ENCODE measurements around the gene LGALS7B. TPM values are rescaled to one million over a fixed set of nuclear protein-coding genes. Genes with fewer than 3 reads are reported as not detected.

LGALS7B gene
- total and polyA plus RNA-seq, 10 of the 15 experiments (the other 5 are each of a cell fraction or from before 2014, with no cell fraction given), result not detected

DNA sequence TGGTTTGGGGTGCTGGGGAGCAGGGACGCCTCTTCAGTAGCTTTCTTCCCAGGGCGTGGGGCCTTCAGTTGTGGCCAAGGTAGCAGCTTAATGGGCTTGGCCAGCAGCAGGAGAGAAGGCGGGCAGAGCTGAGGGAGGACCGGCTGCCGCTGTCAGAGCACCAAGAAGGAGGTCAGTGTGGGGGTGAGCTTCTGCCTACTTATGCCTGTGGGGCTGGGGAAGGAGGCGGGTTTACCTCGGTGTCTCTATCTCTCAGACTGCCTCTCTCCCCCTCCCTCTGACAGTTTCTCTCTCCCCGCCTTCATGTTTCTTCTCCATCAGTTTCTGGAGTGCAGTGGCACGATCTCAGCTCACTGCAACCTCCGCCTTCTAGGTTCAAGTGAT lies 44.7 kb upstream of the LGALS7B start, which contains the start of gene CAPN12:
TSS of gene CAPN12 (minus strand) at position 177 of the 384 bp plus-strand sequence. CDS start 309 bp downstream, outside the sequence.
- H3K4me2 ChIP-seq (ENCODE audit: control insufficient read depth, insufficient read depth), result no peak within 1 kb of the TSS
- TF ChIP-seq YY1 (IDR thresholded peaks at IDR 0.05; ENCODE audit: low read depth, low read length), result no peak
- TF ChIP-seq, protein P1, sequence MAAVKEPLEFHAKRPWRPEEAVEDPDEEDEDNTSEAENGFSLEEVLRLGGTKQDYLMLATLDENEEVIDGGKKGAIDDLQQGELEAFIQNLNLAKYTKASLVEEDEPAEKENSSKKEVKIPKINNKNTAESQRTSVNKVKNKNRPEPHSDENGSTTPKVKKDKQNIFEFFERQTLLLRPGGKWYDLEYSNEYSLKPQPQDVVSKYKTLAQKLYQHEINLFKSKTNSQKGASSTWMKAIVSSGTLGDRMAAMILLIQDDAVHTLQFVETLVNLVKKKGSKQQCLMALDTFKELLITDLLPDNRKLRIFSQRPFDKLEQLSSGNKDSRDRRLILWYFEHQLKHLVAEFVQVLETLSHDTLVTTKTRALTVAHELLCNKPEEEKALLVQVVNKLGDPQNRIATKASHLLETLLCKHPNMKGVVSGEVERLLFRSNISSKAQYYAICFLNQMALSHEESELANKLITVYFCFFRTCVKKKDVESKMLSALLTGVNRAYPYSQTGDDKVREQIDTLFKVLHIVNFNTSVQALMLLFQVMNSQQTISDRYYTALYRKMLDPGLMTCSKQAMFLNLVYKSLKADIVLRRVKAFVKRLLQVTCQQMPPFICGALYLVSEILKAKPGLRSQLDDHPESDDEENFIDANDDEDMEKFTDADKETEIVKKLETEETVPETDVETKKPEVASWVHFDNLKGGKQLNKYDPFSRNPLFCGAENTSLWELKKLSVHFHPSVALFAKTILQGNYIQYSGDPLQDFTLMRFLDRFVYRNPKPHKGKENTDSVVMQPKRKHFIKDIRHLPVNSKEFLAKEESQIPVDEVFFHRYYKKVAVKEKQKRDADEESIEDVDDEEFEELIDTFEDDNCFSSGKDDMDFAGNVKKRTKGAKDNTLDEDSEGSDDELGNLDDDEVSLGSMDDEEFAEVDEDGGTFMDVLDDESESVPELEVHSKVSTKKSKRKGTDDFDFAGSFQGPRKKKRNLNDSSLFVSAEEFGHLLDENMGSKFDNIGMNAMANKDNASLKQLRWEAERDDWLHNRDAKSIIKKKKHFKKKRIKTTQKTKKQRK (IDR thresholded peaks at IDR 0.05; ENCODE audit: low read depth, low read length), result no peak
- no peak for TF ChIP-seq ASH2L (IDR thresholded peaks at IDR 0.05; ENCODE audit: borderline replicate concordance, low read depth)
- TF ChIP-seq BHLHE40 (IDR thresholded peaks at IDR 0.05; ENCODE audit: borderline replicate concordance in 1 of 2, low read depth in 2 of 2, low read length in 1 of 2), result no peak
- no peak for TF ChIP-seq PML (IDR thresholded peaks at IDR 0.05; ENCODE audit: low read length)
- no peak for TF ChIP-seq RFX5 (IDR thresholded peaks at IDR 0.05; ENCODE audit: low read depth, low read length)
- TF ChIP-seq NBN (IDR thresholded peaks at IDR 0.05), result no peak
- no peak for TF ChIP-seq IKZF1 (conservative IDR thresholded peaks at IDR 0.05)
- no peak for TF ChIP-seq STAT1 (conservative IDR thresholded peaks at IDR 0.05)
- no peak for TF ChIP-seq JUND (IDR thresholded peaks at IDR 0.05; ENCODE audit: low read depth, low read length)
- TF ChIP-seq, protein P2, sequence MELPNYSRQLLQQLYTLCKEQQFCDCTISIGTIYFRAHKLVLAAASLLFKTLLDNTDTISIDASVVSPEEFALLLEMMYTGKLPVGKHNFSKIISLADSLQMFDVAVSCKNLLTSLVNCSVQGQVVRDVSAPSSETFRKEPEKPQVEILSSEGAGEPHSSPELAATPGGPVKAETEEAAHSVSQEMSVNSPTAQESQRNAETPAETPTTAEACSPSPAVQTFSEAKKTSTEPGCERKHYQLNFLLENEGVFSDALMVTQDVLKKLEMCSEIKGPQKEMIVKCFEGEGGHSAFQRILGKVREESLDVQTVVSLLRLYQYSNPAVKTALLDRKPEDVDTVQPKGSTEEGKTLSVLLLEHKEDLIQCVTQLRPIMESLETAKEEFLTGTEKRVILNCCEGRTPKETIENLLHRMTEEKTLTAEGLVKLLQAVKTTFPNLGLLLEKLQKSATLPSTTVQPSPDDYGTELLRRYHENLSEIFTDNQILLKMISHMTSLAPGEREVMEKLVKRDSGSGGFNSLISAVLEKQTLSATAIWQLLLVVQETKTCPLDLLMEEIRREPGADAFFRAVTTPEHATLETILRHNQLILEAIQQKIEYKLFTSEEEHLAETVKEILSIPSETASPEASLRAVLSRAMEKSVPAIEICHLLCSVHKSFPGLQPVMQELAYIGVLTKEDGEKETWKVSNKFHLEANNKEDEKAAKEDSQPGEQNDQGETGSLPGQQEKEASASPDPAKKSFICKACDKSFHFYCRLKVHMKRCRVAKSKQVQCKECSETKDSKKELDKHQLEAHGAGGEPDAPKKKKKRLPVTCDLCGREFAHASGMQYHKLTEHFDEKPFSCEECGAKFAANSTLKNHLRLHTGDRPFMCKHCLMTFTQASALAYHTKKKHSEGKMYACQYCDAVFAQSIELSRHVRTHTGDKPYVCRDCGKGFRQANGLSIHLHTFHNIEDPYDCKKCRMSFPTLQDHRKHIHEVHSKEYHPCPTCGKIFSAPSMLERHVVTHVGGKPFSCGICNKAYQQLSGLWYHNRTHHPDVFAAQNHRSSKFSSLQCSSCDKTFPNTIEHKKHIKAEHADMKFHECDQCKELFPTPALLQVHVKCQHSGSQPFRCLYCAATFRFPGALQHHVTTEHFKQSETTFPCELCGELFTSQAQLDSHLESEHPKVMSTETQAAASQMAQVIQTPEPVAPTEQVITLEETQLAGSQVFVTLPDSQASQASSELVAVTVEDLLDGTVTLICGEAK (IDR thresholded peaks at IDR 0.05; ENCODE audit: borderline replicate concordance), result no peak
- no peak for TF ChIP-seq SMC3 (IDR thresholded peaks at IDR 0.05; ENCODE audit: borderline replicate concordance, low read length)
- no peak for TF ChIP-seq ZSCAN29 (IDR thresholded peaks at IDR 0.05)
- no peak for TF ChIP-seq PAX5 (IDR thresholded peaks at IDR 0.05; ENCODE audit: borderline replicate concordance, low read depth, low read length)
- TF ChIP-seq, protein P3, sequence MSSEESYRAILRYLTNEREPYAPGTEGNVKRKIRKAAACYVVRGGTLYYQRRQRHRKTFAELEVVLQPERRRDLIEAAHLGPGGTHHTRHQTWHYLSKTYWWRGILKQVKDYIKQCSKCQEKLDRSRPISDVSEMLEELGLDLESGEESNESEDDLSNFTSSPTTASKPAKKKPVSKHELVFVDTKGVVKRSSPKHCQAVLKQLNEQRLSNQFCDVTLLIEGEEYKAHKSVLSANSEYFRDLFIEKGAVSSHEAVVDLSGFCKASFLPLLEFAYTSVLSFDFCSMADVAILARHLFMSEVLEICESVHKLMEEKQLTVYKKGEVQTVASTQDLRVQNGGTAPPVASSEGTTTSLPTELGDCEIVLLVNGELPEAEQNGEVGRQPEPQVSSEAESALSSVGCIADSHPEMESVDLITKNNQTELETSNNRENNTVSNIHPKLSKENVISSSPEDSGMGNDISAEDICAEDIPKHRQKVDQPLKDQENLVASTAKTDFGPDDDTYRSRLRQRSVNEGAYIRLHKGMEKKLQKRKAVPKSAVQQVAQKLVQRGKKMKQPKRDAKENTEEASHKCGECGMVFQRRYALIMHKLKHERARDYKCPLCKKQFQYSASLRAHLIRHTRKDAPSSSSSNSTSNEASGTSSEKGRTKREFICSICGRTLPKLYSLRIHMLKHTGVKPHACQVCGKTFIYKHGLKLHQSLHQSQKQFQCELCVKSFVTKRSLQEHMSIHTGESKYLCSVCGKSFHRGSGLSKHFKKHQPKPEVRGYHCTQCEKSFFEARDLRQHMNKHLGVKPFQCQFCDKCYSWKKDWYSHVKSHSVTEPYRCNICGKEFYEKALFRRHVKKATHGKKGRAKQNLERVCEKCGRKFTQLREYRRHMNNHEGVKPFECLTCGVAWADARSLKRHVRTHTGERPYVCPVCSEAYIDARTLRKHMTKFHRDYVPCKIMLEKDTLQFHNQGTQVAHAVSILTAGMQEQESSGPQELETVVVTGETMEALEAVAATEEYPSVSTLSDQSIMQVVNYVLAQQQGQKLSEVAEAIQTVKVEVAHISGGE (CRISPR knock-in tag; IDR thresholded peaks at IDR 0.05), result no peak
- DNase-seq (ENCODE audit: low read depth, low spot score) (no peak), FAIRE-seq (no peak), ATAC-seq (no peak)
- RAD21 ChIA-PET (ENCODE audit: unreplicated experiment), result no interaction called here
- H3K36me3 ChIP-seq (ENCODE audit: control insufficient read depth in 2 of 2, insufficient read depth in 2 of 2, low read length in 1 of 2), result no peaks in the 10 kb centered on the region
- no peak within 1 kb of the TSS for H3K9ac ChIP-seq (ENCODE audit: control insufficient read depth, insufficient read depth, low read length)
- SMC1A ChIA-PET (ENCODE audit: uncharacterized antibody, unreplicated experiment), result interaction anchor here (1.2 kb wide), 1 partner anchor 342 kb away, joined by 4 read pairs; the partner anchor contains the start of gene FAM98C
- BruUV-seq (replicated peaks), result no TSS peak
- CTCF ChIA-PET, result no interaction called here
- H3K4me3 ChIP-seq, result no peak within 1 kb of the TSS
- no peaks in the 10 kb centered on the region for H3K9me3 ChIP-seq (replicated peaks; ENCODE audit: control insufficient read depth, insufficient read depth, low read length)
- in situ Hi-C loops (cut with MboI) (no loop called here), intact Hi-C loops (cut with micrococcal nuclease; ENCODE audit: unreplicated experiment) (no loop called here)
- POLR2A ChIA-PET, result no interaction called here
- no peaks in the 10 kb centered on the region for H4K20me1 ChIP-seq (ENCODE audit: control insufficient read depth, insufficient read depth)
- no peaks in the 10 kb centered on the region for H3K27me3 ChIP-seq (replicated peaks in 1 of 2; ENCODE audit: control insufficient read depth in 2 of 2, insufficient read depth in 2 of 2, low read length in 1 of 2)
- no peak within 1 kb of the TSS for H2AFZ ChIP-seq (ENCODE audit: control insufficient read depth, low read depth, low read length)
- WGBS (ENCODE audit: insufficient coverage, insufficient replicate concordance, low lambda C conversion rate, missing lambda C conversion rate), result 77% methylated on average over 9 of the region's 10 CpGs
- H3K4me1 ChIP-seq (ENCODE audit: control insufficient read depth, insufficient read depth, low read length), result no peaks in the 10 kb centered on the region
- no peaks in the 10 kb centered on the region for H3K79me2 ChIP-seq (ENCODE audit: control insufficient read depth, insufficient read depth, low read length)
- H3K27ac ChIP-seq (ENCODE audit: control insufficient read depth, insufficient read depth), result no peak within 1 kb of the TSS

All from GM12878 (cell line).